Mesodermal cell (in vitro differentiated cells): Measurements from ENCODE around the gene SDHA.
"Not testable (repeated sequence)": the region's sequence is repeated elsewhere in the genome, so short reads cannot be mapped to it uniquely, and the experiment has no call there.

Source experiments
- H3K27ac ChIP-seq: 2 replicates; pipeline ENCODE4 v1.7.0; 2013; ENCODE audit warnings: mild to moderate bottlenecking, low read depth, low read length, moderate library complexity; ENCODE audit not compliant: severe bottlenecking
- H3K36me3 ChIP-seq: 2 replicates; pipeline ENCODE4 v1.7.1; 2013; ENCODE audit warnings: mild to moderate bottlenecking, low read length, moderate library complexity; ENCODE audit not compliant: control insufficient read depth, insufficient read depth
- H3K4me1 ChIP-seq: one replicate; pipeline ENCODE4 v1.7.1; 2013; ENCODE audit warnings: mild to moderate bottlenecking, low read length; ENCODE audit not compliant: insufficient read depth, control insufficient read depth, poor library complexity, severe bottlenecking
- H3K4me3 ChIP-seq: 2 replicates; pipeline ENCODE4 v1.7.0; 2013; ENCODE audit warnings: low read length, control low read depth, mild to moderate bottlenecking; ENCODE audit not compliant: insufficient read depth, poor library complexity, severe bottlenecking; ENCODE audit errors: extremely low read depth
- H3K9me3 ChIP-seq: 2 replicates; pipeline ENCODE4 v1.7.1; 2013; ENCODE audit warnings: mild to moderate bottlenecking, low read length, moderate library complexity; ENCODE audit not compliant: control insufficient read depth
- WGBS, 2 experiments: methylation state at CpG; one replicate each; pipeline ENCODE4 v1.1.5; 2013; ENCODE audit warnings: missing lambda C conversion rate in 2 of 2; ENCODE audit not compliant: insufficient coverage in 2 of 2; 5-methylcytosine and 5-hydroxymethylcytosine counted together

Gene SDHA

DNA sequence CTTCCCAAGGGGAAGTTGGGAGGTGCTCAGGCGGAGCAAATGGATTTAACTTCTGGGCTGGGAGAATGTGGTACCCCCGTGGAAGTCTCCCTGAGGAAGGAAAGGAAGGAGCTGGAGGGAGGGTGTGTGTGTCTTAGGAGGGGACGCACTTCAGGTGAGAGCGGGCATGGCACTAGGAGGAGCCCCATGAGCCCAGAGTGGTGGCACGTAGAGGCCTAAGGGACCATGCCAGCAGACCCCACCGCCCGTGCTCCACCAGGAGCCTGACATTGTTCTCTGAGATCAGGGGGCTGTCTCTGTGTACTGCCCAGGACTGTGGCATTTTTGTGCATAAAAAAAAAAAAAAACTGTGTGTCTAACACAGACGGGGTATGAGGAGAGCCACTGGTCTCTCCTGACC is 84.8 kb downstream of the SDHA start:
- Histone ChIP-seq H3K4me3 (no peak overlapping the region), H3K4me1 (no peaks in the 10 kb centered on the region), H3K36me3 (peaks cover 20% of the 10 kb centered on the region), H3K9me3 (no peaks in the 10 kb centered on the region), H3K27ac (no peak overlapping the region)
- 84 to 87% methylated on average over 6 to 8 of the region's 8 CpGs for WGBS, 2 experiments

- H3K36me3 ChIP-seq: peaks cover 20% of the 10 kb centered on the region
- not testable (repeated sequence) for H3K27ac ChIP-seq, H3K4me3 ChIP-seq, H3K4me1 ChIP-seq, H3K9me3 ChIP-seq
- no CpG with 5 or more reads among the region's 8 CpGs for WGBS, 2 experiments
Observed at GRCh38 chr5:303741-304140, 85.6 kb downstream of the SDHA start.

DNA sequence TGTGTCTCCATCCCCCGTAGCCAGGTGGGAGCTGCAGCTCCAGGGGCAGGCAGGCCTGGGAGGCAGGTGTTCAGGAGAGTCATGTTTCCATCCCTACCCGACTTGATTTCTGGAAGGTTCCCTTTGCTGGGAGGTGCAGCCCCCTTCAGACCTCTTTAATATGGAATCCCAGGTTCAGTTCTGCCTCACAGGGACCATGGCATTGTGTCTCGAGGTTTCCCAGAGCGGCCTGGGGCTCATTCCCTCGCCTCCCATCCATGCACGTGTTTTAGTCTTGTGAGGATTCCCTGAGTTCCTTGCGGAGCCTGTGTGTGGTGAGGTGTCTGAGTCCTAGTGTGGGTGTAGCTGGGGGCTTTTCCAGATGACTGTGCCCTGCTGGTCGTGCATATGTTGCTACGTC is 86.9 kb downstream of the SDHA start:
- Histone ChIP-seq H3K36me3 (peaks cover 22% of the 10 kb centered on the region), H3K27ac (no peak overlapping the region), H3K4me3 (no peak overlapping the region), H3K9me3 (no peaks in the 10 kb centered on the region), H3K4me1 (no peaks in the 10 kb centered on the region)
- 91 to 97% methylated on average over 6 to 7 of the region's 9 CpGs for WGBS, 2 experiments

DNA sequence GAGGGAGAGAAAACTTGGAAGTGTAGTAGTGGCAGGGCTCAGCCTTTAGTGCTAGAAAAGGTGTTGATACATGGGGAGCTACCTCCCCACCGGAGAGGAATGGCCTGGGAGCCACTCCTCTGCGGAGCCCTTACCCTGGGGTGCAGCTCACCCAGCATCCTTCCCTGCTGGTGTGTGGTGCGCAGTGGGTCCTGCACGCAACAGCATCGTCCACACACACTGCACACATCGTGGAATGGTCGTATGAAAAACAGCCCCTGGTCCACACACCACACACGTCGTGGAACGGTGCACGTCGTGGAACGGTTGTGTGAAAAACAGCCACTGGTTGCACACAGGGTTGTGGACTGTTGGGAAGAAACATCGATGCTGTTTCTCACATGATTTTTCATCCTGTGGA is 87.3 kb downstream of the SDHA start:
- WGBS, 2 experiments: 95 to 98% methylated on average over 5 to 12 of the region's 14 CpGs
- Histone ChIP-seq H3K27ac (no peak overlapping the region), H3K4me3 (no peak overlapping the region), H3K9me3 (no peaks in the 10 kb centered on the region), H3K36me3 (peaks cover 23% of the 10 kb centered on the region), H3K4me1 (no peaks in the 10 kb centered on the region)

GRCh38 chr5:306011-306805 is 88.1 kb downstream of the SDHA start:
- WGBS, 2 experiments: 95% methylated on average over 26 to 28 of the region's 28 CpGs
- Histone ChIP-seq H3K4me1 (no peaks in the 10 kb centered on the region), H3K36me3 (peaks cover 29% of the 10 kb centered on the region), H3K27ac (no peak overlapping the region), H3K9me3 (no peaks in the 10 kb centered on the region), H3K4me3 (no peak overlapping the region)
